Vagina (tissue), 2 donors: Measurements from ENCODE around the gene GPATCH4.
"Not testable (repeated sequence)": the region's sequence is repeated elsewhere in the genome, so short reads cannot be mapped to it uniquely, and the experiment has no call there.

Experiments
- CTCF ChIP-seq, 3 experiments: fragments of 450-650 bp in 2 of 3; fragments of 200-600 bp in 1 of 3; sonication (generic) in 1 of 3; IDR thresholded peaks; one replicate each; pipeline ENCODE4 v1.5.1; 2017 to 2019; ENCODE audit warnings: antibody characterized with exemption in 3 of 3, mild to moderate bottlenecking in 2 of 3, moderate library complexity in 2 of 3
- POLR2A ChIP-seq, 2 donors: fragments of 450-650 bp; IDR thresholded peaks; one replicate each; pipeline ENCODE4 v1.6.1; 2017; ENCODE audit warnings: antibody characterized with exemption in 2 of 2, mild to moderate bottlenecking in 2 of 2, moderate library complexity in 2 of 2

GRCh38 chr1:156607344-156607743, 6.1 kb upstream of the GPATCH4 start:
- TF ChIP-seq POLR2A, CTCF (IDR thresholded peaks at IDR 0.05): not testable (repeated sequence)
